Measurements from ENCODE around the gene RPLP1. TPM values are rescaled to one million over a fixed set of nuclear protein-coding genes. Genes with fewer than 3 reads are reported as not detected.

The RPLP1 gene
- polyA plus RNA-seq, 1 of the 3 experiments (the other 2 are of a cell fraction) = 1,792 TPM

DNA sequence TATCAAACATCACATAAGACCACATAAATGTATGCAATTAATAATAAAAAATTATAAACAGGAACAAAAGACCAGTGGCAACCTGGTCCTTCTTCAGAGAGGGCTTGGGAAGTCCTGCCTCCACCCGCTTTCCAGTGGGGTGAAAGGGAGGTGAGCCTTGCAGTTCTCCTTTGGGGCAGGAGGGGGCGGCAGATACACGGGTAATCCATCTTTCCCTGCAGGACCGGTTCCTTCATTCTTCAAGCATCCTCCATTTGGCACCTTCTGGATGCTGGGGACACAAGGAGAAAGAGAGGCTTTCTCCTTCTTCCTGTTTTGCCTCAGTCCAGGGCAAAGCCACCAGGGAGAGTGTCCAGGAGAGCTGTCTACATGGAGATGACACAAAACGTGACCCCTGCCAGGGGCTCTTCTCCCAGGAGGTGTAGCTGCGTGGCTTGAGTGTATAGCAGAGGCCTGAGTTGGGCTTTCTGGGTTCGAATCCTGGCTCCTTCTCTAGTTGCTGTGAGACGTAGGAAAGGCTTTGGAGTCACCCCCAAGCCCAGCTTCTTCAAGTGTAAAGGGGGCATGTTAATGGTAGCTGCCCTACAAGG, 23.2 kb downstream of the RPLP1 start:
- H3K9me3 ChIP-seq = no peaks in the 10 kb centered on the region
- no peaks in the 10 kb centered on the region for H3K36me3 ChIP-seq (replicated peaks in 1 of 2; ENCODE audit: control insufficient read depth in 1 of 2, insufficient read depth in 2 of 2, low read length in 1 of 2)
- H3K4me3 ChIP-seq (ENCODE audit: low read depth in 2 of 2, low read length in 1 of 2) = peak overlapping the region in 1 of 2 experiments; percentile 30; a peak in 1 of 4 replicates
- POLR2A ChIA-PET = no interaction called here
- peak; percentile 85 for DNase-seq
- peaks cover 0 to 8% of the 10 kb centered on the region in 2 experiments; a peak in 2 of 4 replicates for H3K4me1 ChIP-seq (ENCODE audit: control insufficient read depth in 1 of 2, insufficient read depth in 2 of 2, low read depth in 1 of 2, low read length in 1 of 2)
- H3F3A ChIP-seq (replicated peaks; ENCODE audit: insufficient read depth) = peaks cover 9% of the 10 kb centered on the region
- no peaks in the 10 kb centered on the region for H3K27me3 ChIP-seq (ENCODE audit: insufficient read depth)
- H3K79me2 ChIP-seq (ENCODE audit: insufficient read depth) = no peaks in the 10 kb centered on the region
- H3K9ac ChIP-seq = no peak overlapping the region
- TF ChIP-seq YY1 (IDR thresholded peaks at IDR 0.05; ENCODE audit: low read depth) (no peak), SMC3 (IDR thresholded peaks at IDR 0.05; ENCODE audit: low read depth, low read length) (peak; percentile 65), RXRA (IDR thresholded peaks at IDR 0.05; ENCODE audit: borderline replicate concordance, low read depth) (peak; percentile 50; the same call in 1 of the 2 replicates), RAD21 (IDR thresholded peaks at IDR 0.05; ENCODE audit: low read length) (peak; percentile 94)
- TF ChIP-seq, protein P1, sequence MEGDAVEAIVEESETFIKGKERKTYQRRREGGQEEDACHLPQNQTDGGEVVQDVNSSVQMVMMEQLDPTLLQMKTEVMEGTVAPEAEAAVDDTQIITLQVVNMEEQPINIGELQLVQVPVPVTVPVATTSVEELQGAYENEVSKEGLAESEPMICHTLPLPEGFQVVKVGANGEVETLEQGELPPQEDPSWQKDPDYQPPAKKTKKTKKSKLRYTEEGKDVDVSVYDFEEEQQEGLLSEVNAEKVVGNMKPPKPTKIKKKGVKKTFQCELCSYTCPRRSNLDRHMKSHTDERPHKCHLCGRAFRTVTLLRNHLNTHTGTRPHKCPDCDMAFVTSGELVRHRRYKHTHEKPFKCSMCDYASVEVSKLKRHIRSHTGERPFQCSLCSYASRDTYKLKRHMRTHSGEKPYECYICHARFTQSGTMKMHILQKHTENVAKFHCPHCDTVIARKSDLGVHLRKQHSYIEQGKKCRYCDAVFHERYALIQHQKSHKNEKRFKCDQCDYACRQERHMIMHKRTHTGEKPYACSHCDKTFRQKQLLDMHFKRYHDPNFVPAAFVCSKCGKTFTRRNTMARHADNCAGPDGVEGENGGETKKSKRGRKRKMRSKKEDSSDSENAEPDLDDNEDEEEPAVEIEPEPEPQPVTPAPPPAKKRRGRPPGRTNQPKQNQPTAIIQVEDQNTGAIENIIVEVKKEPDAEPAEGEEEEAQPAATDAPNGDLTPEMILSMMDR (IDR thresholded peaks at IDR 0.05) = peak; percentile 86
- TF ChIP-seq, protein P2, sequence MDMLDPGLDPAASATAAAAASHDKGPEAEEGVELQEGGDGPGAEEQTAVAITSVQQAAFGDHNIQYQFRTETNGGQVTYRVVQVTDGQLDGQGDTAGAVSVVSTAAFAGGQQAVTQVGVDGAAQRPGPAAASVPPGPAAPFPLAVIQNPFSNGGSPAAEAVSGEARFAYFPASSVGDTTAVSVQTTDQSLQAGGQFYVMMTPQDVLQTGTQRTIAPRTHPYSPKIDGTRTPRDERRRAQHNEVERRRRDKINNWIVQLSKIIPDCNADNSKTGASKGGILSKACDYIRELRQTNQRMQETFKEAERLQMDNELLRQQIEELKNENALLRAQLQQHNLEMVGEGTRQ (IDR thresholded peaks at IDR 0.05; ENCODE audit: borderline replicate concordance, low read depth, low read length) = no peak
- 38% methylated on average over 8 of the region's 8 CpGs for WGBS (ENCODE audit: low lambda C conversion rate)
- no peak overlapping the region for H2AFZ ChIP-seq (ENCODE audit: low read depth)
- no peaks in the 10 kb centered on the region for H4K20me1 ChIP-seq (ENCODE audit: insufficient read depth)
- CTCF ChIA-PET = interaction anchor here (0.6 to 7.0 kb wide), 38 partner anchors 9 to 1350 kb away, joined by 3 to 81 read pairs (median 4); partner anchors contain the start of gene TLE3
- H3K27ac ChIP-seq (ENCODE audit: low read depth in 2 of 2, low read length in 1 of 2) = no peak overlapping the region
- H3K4me2 ChIP-seq = no peak overlapping the region
- no peaks in the 10 kb centered on the region for H3K9me2 ChIP-seq

DNA sequence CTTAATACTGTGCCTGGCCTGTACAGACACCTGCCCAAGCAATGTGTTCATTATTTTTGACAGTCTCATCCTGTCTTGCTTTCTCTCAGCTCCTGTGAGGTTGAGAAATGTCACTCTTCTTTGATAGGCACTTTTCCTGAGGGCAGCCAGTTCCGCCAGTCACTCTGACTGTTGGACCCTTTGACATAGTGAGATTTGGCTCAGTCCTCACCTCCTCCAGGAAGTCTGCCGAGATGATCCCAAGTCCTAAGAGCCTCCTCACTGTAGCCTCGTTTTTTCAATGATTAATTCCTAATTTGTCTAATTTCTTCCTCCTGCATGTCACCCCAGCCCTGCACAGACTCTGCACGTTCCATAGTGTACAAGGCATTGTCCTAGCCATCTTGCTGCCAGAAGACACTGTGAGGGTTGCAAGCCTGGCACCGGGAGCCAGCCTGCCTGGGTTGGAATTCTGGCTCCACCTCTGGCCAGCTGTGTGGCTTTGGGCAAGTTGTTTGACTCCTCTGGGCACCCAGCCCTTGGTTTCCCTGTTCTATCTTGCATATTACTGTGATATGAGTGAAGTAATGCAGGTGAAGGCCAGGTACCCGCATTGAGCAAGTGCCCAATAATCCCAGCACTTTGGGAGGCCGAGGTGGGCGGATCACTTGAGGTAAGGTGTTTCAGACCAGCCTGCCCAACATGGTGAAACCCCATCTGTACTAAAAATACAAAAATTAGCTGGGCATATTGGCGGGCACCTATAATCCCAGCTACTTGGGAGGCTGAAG, 24.3 kb downstream of the RPLP1 start:
- Histone ChIP-seq H3K4me3 (ENCODE audit: low read depth in 2 of 2, low read length in 1 of 2) (no peak overlapping the region), H3K9me3 (no peaks in the 10 kb centered on the region), H3K27ac (ENCODE audit: low read depth in 2 of 2, low read length in 1 of 2) (no peak overlapping the region), H2AFZ (ENCODE audit: low read depth) (no peak overlapping the region), H3K4me1 (ENCODE audit: control insufficient read depth in 1 of 2, insufficient read depth in 2 of 2, low read depth in 1 of 2, low read length in 1 of 2) (peaks cover 0 to 8% of the 10 kb centered on the region in 2 experiments; a peak in 2 of 4 replicates), H3K27me3 (ENCODE audit: insufficient read depth) (no peaks in the 10 kb centered on the region), H3F3A (replicated peaks; ENCODE audit: insufficient read depth) (peaks cover 9% of the 10 kb centered on the region), H3K36me3 (replicated peaks in 1 of 2; ENCODE audit: control insufficient read depth in 1 of 2, insufficient read depth in 2 of 2, low read length in 1 of 2) (no peaks in the 10 kb centered on the region), H4K20me1 (ENCODE audit: insufficient read depth) (no peaks in the 10 kb centered on the region), H3K4me2 (no peak overlapping the region), H3K9ac (no peak overlapping the region), H3K79me2 (ENCODE audit: insufficient read depth) (no peaks in the 10 kb centered on the region), H3K9me2 (no peaks in the 10 kb centered on the region)
- TF ChIP-seq JUND (IDR thresholded peaks at IDR 0.05) (no peak), EP300 (IDR thresholded peaks at IDR 0.05; ENCODE audit: borderline replicate concordance in 1 of 2, low read depth in 1 of 2, low read length in 1 of 2) (no peak)
- TF ChIP-seq, protein P1 (IDR thresholded peaks at IDR 0.05) = no peak
- ChIA-PET POLR2A (no interaction called here), CTCF (interaction anchor here (0.6 to 7.0 kb wide), 40 partner anchors 9 to 1246 kb away, joined by 3 to 81 read pairs (median 5); partner anchors contain the start of gene TLE3)
- no peak for DNase-seq
- WGBS (ENCODE audit: low lambda C conversion rate) = 73% methylated on average over 9 of the region's 9 CpGs
